ENCODE data around the gene PGAP1. TPM values are rescaled to one million over a fixed set of nuclear protein-coding genes. Genes with fewer than 3 reads are reported as not detected.

Gene PGAP1
- total and polyA plus RNA-seq, 10 of the 15 experiments (the other 5 are each of a cell fraction or from before 2014, with no cell fraction given): 0.75 to 4.7 (median 3.0) TPM

DNA sequence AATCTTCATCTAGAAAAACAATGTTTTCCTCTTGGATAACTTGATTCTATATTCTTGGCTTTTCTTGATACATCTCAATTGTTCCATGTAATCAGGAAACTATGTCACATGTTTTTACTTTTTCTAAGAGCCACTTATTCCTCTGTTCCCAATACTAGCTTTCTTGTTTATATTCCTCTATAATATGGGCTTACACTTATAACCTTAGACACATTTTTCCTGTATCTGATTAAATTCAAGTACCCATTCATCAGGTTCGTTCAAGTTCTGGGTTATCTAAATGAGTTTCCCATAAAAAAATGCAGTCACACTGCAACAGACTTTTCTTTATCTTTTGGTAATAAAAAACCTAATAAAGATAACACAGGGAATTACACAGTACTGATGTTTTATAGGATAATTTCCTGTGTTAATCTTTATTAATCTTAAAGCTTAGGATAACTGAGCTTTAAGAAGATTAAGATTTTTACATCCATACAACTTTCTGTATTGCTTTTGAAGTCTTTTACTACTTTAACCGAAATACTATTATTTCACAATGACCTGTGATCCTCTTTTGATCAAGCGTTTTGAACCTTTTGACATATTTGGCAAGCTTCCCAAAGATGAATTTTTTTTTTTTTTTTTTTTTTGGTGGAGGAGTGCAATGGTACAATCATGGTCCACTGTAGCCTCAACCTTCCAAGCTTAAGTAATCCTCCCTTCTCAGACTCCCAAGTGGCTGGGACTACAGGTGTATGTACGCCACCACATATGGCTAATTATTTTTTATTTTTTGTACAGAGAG lies 73.0 kb downstream of the PGAP1 start:
- no peak for TF ChIP-seq TAF1 (IDR thresholded peaks at IDR 0.05; ENCODE audit: borderline replicate concordance, low read depth, low read length)
- TF ChIP-seq, protein P1, sequence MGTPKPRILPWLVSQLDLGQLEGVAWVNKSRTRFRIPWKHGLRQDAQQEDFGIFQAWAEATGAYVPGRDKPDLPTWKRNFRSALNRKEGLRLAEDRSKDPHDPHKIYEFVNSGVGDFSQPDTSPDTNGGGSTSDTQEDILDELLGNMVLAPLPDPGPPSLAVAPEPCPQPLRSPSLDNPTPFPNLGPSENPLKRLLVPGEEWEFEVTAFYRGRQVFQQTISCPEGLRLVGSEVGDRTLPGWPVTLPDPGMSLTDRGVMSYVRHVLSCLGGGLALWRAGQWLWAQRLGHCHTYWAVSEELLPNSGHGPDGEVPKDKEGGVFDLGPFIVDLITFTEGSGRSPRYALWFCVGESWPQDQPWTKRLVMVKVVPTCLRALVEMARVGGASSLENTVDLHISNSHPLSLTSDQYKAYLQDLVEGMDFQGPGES (IDR thresholded peaks at IDR 0.05): no peak
- TF ChIP-seq, protein P2, sequence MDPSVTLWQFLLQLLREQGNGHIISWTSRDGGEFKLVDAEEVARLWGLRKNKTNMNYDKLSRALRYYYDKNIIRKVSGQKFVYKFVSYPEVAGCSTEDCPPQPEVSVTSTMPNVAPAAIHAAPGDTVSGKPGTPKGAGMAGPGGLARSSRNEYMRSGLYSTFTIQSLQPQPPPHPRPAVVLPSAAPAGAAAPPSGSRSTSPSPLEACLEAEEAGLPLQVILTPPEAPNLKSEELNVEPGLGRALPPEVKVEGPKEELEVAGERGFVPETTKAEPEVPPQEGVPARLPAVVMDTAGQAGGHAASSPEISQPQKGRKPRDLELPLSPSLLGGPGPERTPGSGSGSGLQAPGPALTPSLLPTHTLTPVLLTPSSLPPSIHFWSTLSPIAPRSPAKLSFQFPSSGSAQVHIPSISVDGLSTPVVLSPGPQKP (IDR thresholded peaks at IDR 0.05; ENCODE audit: low read depth, low read length): no peak
- TF ChIP-seq, protein P3, sequence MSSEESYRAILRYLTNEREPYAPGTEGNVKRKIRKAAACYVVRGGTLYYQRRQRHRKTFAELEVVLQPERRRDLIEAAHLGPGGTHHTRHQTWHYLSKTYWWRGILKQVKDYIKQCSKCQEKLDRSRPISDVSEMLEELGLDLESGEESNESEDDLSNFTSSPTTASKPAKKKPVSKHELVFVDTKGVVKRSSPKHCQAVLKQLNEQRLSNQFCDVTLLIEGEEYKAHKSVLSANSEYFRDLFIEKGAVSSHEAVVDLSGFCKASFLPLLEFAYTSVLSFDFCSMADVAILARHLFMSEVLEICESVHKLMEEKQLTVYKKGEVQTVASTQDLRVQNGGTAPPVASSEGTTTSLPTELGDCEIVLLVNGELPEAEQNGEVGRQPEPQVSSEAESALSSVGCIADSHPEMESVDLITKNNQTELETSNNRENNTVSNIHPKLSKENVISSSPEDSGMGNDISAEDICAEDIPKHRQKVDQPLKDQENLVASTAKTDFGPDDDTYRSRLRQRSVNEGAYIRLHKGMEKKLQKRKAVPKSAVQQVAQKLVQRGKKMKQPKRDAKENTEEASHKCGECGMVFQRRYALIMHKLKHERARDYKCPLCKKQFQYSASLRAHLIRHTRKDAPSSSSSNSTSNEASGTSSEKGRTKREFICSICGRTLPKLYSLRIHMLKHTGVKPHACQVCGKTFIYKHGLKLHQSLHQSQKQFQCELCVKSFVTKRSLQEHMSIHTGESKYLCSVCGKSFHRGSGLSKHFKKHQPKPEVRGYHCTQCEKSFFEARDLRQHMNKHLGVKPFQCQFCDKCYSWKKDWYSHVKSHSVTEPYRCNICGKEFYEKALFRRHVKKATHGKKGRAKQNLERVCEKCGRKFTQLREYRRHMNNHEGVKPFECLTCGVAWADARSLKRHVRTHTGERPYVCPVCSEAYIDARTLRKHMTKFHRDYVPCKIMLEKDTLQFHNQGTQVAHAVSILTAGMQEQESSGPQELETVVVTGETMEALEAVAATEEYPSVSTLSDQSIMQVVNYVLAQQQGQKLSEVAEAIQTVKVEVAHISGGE (CRISPR knock-in tag; IDR thresholded peaks at IDR 0.05): no peak
- TF ChIP-seq, protein P4, sequence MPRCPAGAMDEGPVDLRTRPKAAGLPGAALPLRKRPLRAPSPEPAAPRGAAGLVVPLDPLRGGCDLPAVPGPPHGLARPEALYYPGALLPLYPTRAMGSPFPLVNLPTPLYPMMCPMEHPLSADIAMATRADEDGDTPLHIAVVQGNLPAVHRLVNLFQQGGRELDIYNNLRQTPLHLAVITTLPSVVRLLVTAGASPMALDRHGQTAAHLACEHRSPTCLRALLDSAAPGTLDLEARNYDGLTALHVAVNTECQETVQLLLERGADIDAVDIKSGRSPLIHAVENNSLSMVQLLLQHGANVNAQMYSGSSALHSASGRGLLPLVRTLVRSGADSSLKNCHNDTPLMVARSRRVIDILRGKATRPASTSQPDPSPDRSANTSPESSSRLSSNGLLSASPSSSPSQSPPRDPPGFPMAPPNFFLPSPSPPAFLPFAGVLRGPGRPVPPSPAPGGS (IDR thresholded peaks at IDR 0.05; ENCODE audit: borderline replicate concordance, insufficient read depth, low read depth, low read length, poor library complexity, severe bottlenecking): no peak
- no peak for TF ChIP-seq BMI1 (IDR thresholded peaks at IDR 0.05; ENCODE audit: borderline replicate concordance)
- no peak for TF ChIP-seq TARDBP (IDR thresholded peaks at IDR 0.05; ENCODE audit: borderline replicate concordance)
- no peak for TF ChIP-seq MEF2A (IDR thresholded peaks at IDR 0.05; ENCODE audit: insufficient read depth, low read depth, low read length)
- TF ChIP-seq ATF7 (IDR thresholded peaks at IDR 0.05; ENCODE audit: low read depth): no peak
- no TSS peak for BruUV-seq (replicated peaks)
- ChIA-PET POLR2A (interaction anchor here (1.9 kb wide), 1 partner anchor 9 kb away, joined by 4 read pairs; no protein-coding TSS in a partner anchor), RAD21 (ENCODE audit: unreplicated experiment) (no interaction called here), CTCF (interaction anchor here (0.5 to 0.7 kb wide), 3 partner anchors 555 to 941 kb away, joined by 3 to 4 read pairs (median 3); no protein-coding TSS in a partner anchor), SMC1A (ENCODE audit: uncharacterized antibody, unreplicated experiment) (interaction anchor here (1.6 kb wide), 1 partner anchor 10 kb away, joined by 4 read pairs; no protein-coding TSS in a partner anchor)
- H3K79me2 ChIP-seq (ENCODE audit: control insufficient read depth, insufficient read depth, low read length): no peaks in the 10 kb centered on the region
- H3K36me3 ChIP-seq (ENCODE audit: control insufficient read depth in 2 of 2, insufficient read depth in 2 of 2, low read length in 1 of 2): no peaks in the 10 kb centered on the region
- H3K9ac ChIP-seq (ENCODE audit: control insufficient read depth, insufficient read depth, low read length): no peak overlapping the region
- FAIRE-seq: no peak
- H3K27me3 ChIP-seq (replicated peaks in 1 of 2; ENCODE audit: control insufficient read depth in 2 of 2, insufficient read depth in 2 of 2, low read length in 1 of 2): no peaks in the 10 kb centered on the region
- H3K4me2 ChIP-seq (ENCODE audit: control insufficient read depth, insufficient read depth): no peak overlapping the region
- DNase-seq (ENCODE audit: low read depth, low spot score): no peak
- H3K4me3 ChIP-seq: no peak overlapping the region
- no peaks in the 10 kb centered on the region for H4K20me1 ChIP-seq (ENCODE audit: control insufficient read depth, insufficient read depth)
- H2AFZ ChIP-seq (ENCODE audit: control insufficient read depth, low read depth, low read length): no peak overlapping the region
- intact Hi-C loops (cut with micrococcal nuclease; ENCODE audit: unreplicated experiment) (no loop called here), in situ Hi-C loops (cut with MboI) (no loop called here)
- H3K9me3 ChIP-seq (replicated peaks; ENCODE audit: control insufficient read depth, insufficient read depth, low read length): no peaks in the 10 kb centered on the region
- WGBS (ENCODE audit: insufficient coverage, insufficient replicate concordance, low lambda C conversion rate, missing lambda C conversion rate): 78% methylated on average over 4 of the region's 4 CpGs
- ATAC-seq: no peak
- H3K27ac ChIP-seq (ENCODE audit: control insufficient read depth, insufficient read depth): no peak overlapping the region
- H3K4me1 ChIP-seq (ENCODE audit: control insufficient read depth, insufficient read depth, low read length): 0 out of 2 replicates have a peak, but pooled peaks cover 2% of the 10 kb centered on the region

All from GM12878 (cell line).